ENCODE data around the gene PATZ1. TPM values are rescaled to one million over a fixed set of nuclear protein-coding genes. Genes with fewer than 3 reads are reported as not detected.
"Not testable (repeated sequence)": the region's sequence is repeated elsewhere in the genome, so short reads cannot be mapped to it uniquely, and the experiment has no call there.

Gene PATZ1
- total and polyA plus RNA-seq, 2 of the 4 experiments (the other 2 are of a cell fraction), result 6.5 to 10.5 TPM

GRCh38 chr22:31314220-31314619 is 31.9 kb downstream of the PATZ1 start:
- not testable (repeated sequence) for H3K4me2 ChIP-seq (ENCODE audit: low read depth, low read length)

More at GRCh38 chr22:31314220-31314619, 31.9 kb downstream of the PATZ1 start:
- H3K23ac ChIP-seq (ENCODE audit: low read depth, low read length); H3K14ac ChIP-seq (replicated peaks; ENCODE audit: low read depth, low read length); H2BK15ac ChIP-seq (ENCODE audit: low read depth, low read length); H2BK20ac ChIP-seq (ENCODE audit: low read depth, low read length); H2AK5ac ChIP-seq (ENCODE audit: low read depth, low read length); dilution Hi-C loops (cut with HindIII; ENCODE audit: low sequenced_read_pairs, unreplicated experiment); H2AFZ ChIP-seq (replicated peaks; ENCODE audit: low read length, poor library complexity); H3K36me3 ChIP-seq (ENCODE audit: control insufficient read depth, insufficient read depth, low read length); H3K4me3 ChIP-seq (ENCODE audit: insufficient read depth, low read depth, low read length); H3K79me1 ChIP-seq (ENCODE audit: low read depth in 1 of 2, low read length in 2 of 2); POLR2A ChIA-PET (ENCODE audit: unreplicated experiment); H4K20me1 ChIP-seq (ENCODE audit: insufficient read depth, low read length); in situ Hi-C loops (cut with MboI; ENCODE audit: low sequenced_read_pairs); H4K91ac ChIP-seq (ENCODE audit: insufficient read depth, low read depth, low read length); H4K5ac ChIP-seq (ENCODE audit: low read depth, low read length); BruUV-seq (replicated peaks); H4K8ac ChIP-seq (ENCODE audit: low read depth in 2 of 2, low read length in 2 of 2); ATAC-seq (ENCODE audit: low read depth); H2BK120ac ChIP-seq (ENCODE audit: low read depth, low read length); H3K56ac ChIP-seq (ENCODE audit: extremely low read depth, insufficient read depth, low read length); H3K9me3 ChIP-seq (ENCODE audit: control insufficient read depth, insufficient read depth, low read length); H3K18ac ChIP-seq (ENCODE audit: low read depth, low read length); intact Hi-C loops (cut with micrococcal nuclease); H3K4ac ChIP-seq (ENCODE audit: low read depth, low read length); DNase-seq; H3K9ac ChIP-seq (ENCODE audit: low read depth, low read length); H3K27me3 ChIP-seq (ENCODE audit: control insufficient read depth, insufficient read depth, low read length); H2BK5ac ChIP-seq (ENCODE audit: low read depth, low read length, poor library complexity, severe bottlenecking); H3K9me1 ChIP-seq (ENCODE audit: insufficient read depth, low read length); H3K27ac ChIP-seq (ENCODE audit: insufficient read depth, low read length); H3K4me1 ChIP-seq (ENCODE audit: control insufficient read depth, insufficient read depth, low read length); H2AK9ac ChIP-seq (replicated peaks; ENCODE audit: low read depth, low read length, poor library complexity): not testable (repeated sequence)
- CTCF ChIA-PET, result interaction anchor here (1.3 to 1.8 kb wide), 4 partner anchors 17 to 20 kb away, joined by 4 to 24 read pairs (median 6); no protein-coding TSS in a partner anchor
- WGBS, 2 experiments (ENCODE audit: extremely low coverage in 2 of 2, insufficient read length in 1 of 2), result no CpG with 5 or more reads among the region's 1 CpG

All from IMR-90 (cell line).